Heart left ventricle (tissue), 13 donors: ENCODE data around the gene NYAP2.

Experiments used
- POLR2A ChIP-seq, 2 donors: fragments of 450-650 bp; IDR thresholded peaks; one replicate each; pipeline ENCODE4 v1.6.1; 2017; ENCODE audit warnings: antibody characterized with exemption in 2 of 2, mild to moderate bottlenecking in 2 of 2, moderate library complexity in 2 of 2
- TF ChIP-seq, protein P1 (sequence below), 12 donors: fragments of 200-600 bp; sonication (generic) in 4 of 12; IDR thresholded peaks; one replicate each; pipeline versions ENCODE4 v1.5.0 to v1.8.0; 2018 to 2022; ENCODE audit warnings: antibody characterized with exemption in 12 of 12, mild to moderate bottlenecking in 5 of 12
- donor health status: ischemic (EF 13 %, LVEDD 7.1; RV severe dilation, severe dysfunction).
- donor health status: DM: no; HTN: yes; CAD: no.
- donor health status: DM: no; HTN: no; CAD: no.
- donor health status: ischemic (EF 25% LVEDD 6.9; RV normal size, moderate dysfunction).
- donor health status: ischemic (EF 25% LVEDD 5.7; RV mildly dilated, moderate dysfunction).
- donor health status: ischemic (EF 35%, LVEDD 5.7; RV mildly dilated, moderate dysfunction).
- donor health status: nonischemic (EF 11% LVEDD 7.7; RV severe dilation, severe dysfunction).
- donor health status: DM: yes; HTN: yes; CAD: no.
- donor health status: PGD.
- donor health status: ischemic (EF 29% LVEDD 5.4; RV normal size, mild dysfunction).
- donor health status: nonischemic (EF 23%, LVEDD 6.1; RV moderate dilation, normal function).

DNA sequence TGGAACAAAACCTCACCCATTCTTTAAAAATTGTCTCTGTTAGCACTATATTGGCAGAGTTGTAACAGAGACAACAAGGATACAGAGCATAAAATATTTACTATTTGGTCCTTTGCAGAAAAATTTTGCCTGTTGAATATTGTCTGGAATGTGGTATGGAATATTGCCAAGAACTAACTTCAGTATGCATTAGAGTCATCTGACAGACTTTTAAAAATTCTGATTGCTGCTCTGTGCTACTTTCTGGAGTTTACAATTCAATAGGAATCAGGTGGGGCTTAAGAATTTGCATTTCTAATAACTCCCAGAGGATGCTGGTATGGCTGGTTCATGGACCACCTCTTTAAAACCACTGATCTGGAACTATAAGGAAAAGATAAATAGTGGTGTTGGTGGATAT, 32.8 kb upstream of the NYAP2 start:
- no peak for TF ChIP-seq POLR2A (IDR thresholded peaks at IDR 0.05)
- TF ChIP-seq, protein P1, sequence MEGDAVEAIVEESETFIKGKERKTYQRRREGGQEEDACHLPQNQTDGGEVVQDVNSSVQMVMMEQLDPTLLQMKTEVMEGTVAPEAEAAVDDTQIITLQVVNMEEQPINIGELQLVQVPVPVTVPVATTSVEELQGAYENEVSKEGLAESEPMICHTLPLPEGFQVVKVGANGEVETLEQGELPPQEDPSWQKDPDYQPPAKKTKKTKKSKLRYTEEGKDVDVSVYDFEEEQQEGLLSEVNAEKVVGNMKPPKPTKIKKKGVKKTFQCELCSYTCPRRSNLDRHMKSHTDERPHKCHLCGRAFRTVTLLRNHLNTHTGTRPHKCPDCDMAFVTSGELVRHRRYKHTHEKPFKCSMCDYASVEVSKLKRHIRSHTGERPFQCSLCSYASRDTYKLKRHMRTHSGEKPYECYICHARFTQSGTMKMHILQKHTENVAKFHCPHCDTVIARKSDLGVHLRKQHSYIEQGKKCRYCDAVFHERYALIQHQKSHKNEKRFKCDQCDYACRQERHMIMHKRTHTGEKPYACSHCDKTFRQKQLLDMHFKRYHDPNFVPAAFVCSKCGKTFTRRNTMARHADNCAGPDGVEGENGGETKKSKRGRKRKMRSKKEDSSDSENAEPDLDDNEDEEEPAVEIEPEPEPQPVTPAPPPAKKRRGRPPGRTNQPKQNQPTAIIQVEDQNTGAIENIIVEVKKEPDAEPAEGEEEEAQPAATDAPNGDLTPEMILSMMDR (IDR thresholded peaks at IDR 0.05): no peak
